HL-60/S4 treated with retinoic acid at 250 ng/mL for 4 days and 3 days (cell line): ENCODE results near the gene NRP2.

Source experiments
- in situ Hi-C: fragments of 300-500 bp; cut with MboI; formaldehyde crosslinking; loops from 2 replicates; pipeline ENCODE4 v1.7.0; 2022; ENCODE audit warnings: low sequenced_read_pairs

NRP2 gene

GRCh38 chr2:205682239-205682970 lies at the start of gene NRP2:
Gene NRP2 (plus strand): TSS chr2:205682501. CDS start chr2:205683291, 790 bp downstream.
- in situ Hi-C loops = no loop called here

- in situ Hi-C loops = no loop called here
These were observed 48.3 kb upstream of the NRP2 start for GRCh38 chr2:205633994-205634393.

- in situ Hi-C loops = no loop called here
These were observed 45.6 kb upstream of the NRP2 start for GRCh38 chr2:205636549-205637319.

GRCh38 chr2:205637320-205637602 lies 45.0 kb upstream of the NRP2 start:
- in situ Hi-C loops = no loop called here

GRCh38 chr2:205637779-205638503 lies 44.4 kb upstream of the NRP2 start:
- in situ Hi-C loops = no loop called here

- in situ Hi-C loops = no loop called here
These were observed 41.6 kb upstream of the NRP2 start for GRCh38 chr2:205640716-205641115.

GRCh38 chr2:205642599-205643356 lies 39.5 kb upstream of the NRP2 start:
- in situ Hi-C loops = no loop called here

GRCh38 chr2:205643391-205643885 lies 38.9 kb upstream of the NRP2 start:
- in situ Hi-C loops = no loop called here

GRCh38 chr2:205644018-205644417 lies 38.3 kb upstream of the NRP2 start:
- in situ Hi-C loops = no loop called here

- in situ Hi-C loops = no loop called here
These were observed 35.6 kb upstream of the NRP2 start for GRCh38 chr2:205646680-205647079.

GRCh38 chr2:205650450-205650849 lies 31.9 kb upstream of the NRP2 start:
- in situ Hi-C loops = no loop called here

- in situ Hi-C loops = no loop called here
These were observed 31.4 kb upstream of the NRP2 start for GRCh38 chr2:205650931-205651330.

GRCh38 chr2:205651719-205652118 lies 30.6 kb upstream of the NRP2 start:
- in situ Hi-C loops = no loop called here

- in situ Hi-C loops = no loop called here
These were observed 27.3 kb upstream of the NRP2 start for GRCh38 chr2:205654878-205655605.

GRCh38 chr2:205655779-205656456 lies 26.4 kb upstream of the NRP2 start:
- in situ Hi-C loops = no loop called here

GRCh38 chr2:205656461-205656860 lies 25.8 kb upstream of the NRP2 start:
- in situ Hi-C loops = no loop called here

GRCh38 chr2:205656941-205657340 lies 25.4 kb upstream of the NRP2 start:
- in situ Hi-C loops = no loop called here

- in situ Hi-C loops = no loop called here
These were observed 24.7 kb upstream of the NRP2 start for GRCh38 chr2:205657579-205657978.

- in situ Hi-C loops = no loop called here
These were observed 24.2 kb upstream of the NRP2 start for GRCh38 chr2:205658068-205658467.

- in situ Hi-C loops = no loop called here
These were observed 23.7 kb upstream of the NRP2 start for GRCh38 chr2:205658572-205658971.
